ENCODE results near the gene C11orf21. TPM values are rescaled to one million over a fixed set of nuclear protein-coding genes. Genes with fewer than 3 reads are reported as not detected.
"Not testable (repeated sequence)": the region's sequence is repeated elsewhere in the genome, so short reads cannot be mapped to it uniquely, and the experiment has no call there.

C11orf21 gene
- polyA plus RNA-seq (2013, experiment 1 of 2; ENCODE audit: insufficient read length), result not detected
- polyA plus RNA-seq (2013, experiment 2 of 2; ENCODE audit: insufficient read length), result not detected

DNA sequence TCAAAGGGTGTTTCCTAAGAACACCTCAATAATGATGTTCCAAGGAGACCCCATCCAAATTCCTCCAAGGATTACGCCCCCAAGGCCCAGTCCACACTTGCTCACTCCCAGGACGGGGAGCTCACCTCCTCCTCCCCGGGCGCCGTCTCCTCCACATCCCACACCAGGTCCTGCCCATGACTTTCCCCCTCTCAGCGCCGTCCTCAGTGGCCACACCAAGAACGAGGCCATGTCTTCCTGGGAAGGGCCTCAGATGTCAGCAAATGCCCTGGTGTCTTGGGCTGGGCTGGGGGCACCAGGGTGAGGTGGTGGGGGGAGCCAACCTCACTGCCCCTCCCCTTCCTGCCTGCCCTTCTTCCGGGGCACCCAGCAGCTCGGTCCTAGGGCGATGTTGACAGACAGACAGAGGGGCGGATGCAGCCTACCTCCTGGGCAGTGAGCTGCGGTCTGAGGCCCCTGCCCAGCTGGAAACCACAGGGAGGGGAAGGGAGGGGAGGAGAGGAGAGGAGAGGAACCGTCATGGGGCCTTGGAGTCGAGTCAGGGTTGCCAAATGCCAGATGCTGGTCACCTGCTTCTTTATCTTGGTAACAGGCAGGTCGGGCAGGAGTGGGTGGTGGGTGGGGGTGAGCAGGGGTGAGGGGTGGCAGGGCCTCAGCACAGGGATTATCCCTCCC is at the start of gene C11orf21, which contains the start of gene TSPAN32:
Gene C11orf21, minus strand, starts transcription at position 288 of the 675 bp plus-strand sequence. Its CDS starts 110 bp downstream, at position 178.
Gene TSPAN32, plus strand, starts transcription at position 383 of the 675 bp plus-strand sequence. Its CDS starts 137 bp downstream, at position 520.
- peak; percentile 15 for DNase-seq

DNA sequence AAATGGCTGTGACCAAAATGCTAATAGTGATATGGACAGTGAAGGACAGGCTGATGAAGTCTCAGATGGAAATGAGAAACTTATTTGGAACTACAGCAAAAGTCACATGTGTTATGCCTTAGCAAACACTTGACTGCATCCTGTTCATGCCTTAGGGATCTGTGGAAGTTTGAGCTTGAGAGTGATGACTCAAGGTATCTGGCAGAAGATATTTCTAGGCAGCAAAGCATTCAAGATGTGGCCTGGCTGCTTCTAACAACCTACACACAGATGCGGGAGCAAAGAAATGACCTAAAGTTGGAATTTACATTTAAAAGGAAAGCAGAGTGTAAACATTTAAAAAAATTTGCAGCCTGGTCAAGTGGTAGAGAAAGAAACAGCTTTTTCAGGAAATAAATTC is 47.3 kb upstream of the C11orf21 start:
- DNase-seq, result peak; percentile 11

DNA sequence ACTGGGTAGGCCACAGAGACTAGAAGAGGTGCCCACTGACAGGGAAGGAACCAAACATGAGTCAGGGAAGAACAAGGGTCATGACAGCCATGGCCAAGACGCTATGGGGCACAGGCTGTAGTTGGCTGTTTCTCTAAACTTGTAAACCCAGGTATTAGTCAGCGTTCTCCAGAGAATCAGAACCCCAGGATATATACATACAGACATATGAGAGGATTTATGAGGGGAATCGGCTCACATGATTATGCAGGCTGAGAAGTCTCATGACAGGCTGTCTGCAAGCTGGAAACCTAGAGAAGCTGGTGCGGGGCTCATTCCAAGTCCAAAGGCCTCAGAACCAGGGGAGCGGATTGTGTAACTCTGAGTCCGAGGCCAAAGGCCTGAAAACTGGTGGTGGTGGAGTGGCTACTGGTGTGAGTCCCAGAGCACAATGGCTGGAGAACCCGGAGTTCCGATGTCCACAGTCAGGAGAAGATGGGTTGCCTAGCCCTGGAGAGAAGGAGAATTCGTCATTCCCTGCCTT is 45.7 kb upstream of the C11orf21 start:
- DNase-seq, result no peak

DNA sequence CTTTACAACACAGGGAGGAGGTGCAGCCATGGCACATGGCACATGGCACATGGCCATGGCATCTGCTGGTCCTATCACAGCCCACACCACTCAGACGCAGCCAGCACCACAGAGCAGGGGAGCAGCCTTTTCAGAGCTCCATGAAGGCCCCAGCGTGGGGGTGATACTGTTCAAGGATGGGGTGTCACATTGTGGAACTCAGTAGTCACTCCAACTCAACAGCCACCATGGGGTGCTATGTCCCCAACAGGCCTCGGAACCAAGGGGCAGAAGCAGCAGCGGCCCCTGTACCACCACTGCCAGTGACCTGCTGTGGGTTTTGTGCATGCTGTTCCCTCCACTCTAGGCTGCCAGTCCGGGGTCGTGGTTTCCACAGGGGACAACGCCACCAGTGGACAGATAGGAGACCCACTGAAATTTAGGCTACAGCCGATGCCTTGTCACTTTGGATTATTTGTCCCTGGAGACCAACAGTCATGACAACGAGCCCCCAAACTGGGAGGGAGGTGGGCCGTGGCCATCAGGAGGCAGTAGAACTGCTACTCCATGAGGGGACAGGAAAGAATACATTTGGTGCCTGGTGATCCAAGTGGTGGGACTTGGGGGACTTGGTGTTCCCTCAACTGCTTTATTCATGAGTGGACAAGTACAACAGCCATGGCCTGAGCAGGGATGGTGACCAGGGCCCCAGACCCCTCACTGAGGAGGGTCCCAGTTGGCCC is 45.0 kb upstream of the C11orf21 start:
- DNase-seq, result no peak

DNA sequence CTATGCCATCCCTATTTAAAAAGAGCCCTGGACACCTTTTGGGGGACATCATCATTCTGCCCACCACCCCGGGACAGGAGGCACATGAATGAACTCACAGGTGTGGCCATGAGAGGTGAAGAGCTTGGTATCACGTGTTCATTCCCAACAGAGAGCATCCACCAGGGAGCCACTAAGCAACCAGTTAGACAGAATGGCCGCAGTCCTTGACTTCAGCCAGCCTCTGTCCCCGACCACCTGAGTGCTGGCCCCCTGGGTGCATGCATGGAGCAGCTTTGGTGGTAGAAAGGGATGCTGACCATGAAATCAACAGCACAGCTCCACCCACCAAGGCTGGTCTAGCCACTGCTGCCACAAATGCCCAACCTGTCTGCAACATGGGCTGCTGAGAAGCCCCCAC is 44.3 kb upstream of the C11orf21 start:
- no peak for DNase-seq

DNA sequence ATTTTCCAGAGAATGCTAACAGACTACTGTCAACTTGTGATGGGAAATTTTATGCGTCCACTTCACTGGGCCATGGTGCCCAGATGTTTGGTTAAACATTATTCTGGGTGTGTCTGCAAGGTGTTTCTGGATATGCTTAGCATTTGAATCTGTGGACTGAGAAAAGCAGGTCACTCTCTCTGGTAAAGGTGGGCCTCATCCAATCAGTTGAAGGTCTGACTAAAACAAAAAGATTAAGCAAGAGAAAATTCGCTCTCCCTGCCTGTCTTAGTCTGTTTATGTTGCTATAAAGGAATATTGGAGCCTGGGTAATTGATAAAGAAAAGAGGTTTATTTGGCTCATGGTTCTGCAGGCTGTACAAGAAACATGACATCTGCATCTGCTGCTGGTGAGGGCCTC is 43.3 kb upstream of the C11orf21 start:
- DNase-seq, result no peak

DNA sequence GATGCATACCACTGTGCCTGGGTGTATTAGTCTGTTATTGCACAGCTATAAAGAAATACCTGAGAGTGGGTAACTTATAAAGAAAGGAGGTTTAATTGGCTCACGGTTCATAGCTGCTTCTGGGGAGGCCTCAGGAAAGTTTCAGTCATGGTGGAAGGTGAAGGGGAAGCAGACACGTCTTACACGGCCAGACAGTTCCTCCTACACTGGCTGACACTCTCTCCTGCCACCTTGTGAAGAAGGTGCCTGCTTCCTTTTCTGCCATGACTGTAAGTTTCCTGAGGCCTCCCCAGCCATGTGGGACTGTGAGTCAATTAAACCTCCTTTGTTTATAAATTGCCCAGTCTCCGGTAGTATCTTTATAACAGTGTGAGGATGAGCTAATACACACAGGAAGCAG is 41.8 kb upstream of the C11orf21 start:
- DNase-seq, result no peak

DNA sequence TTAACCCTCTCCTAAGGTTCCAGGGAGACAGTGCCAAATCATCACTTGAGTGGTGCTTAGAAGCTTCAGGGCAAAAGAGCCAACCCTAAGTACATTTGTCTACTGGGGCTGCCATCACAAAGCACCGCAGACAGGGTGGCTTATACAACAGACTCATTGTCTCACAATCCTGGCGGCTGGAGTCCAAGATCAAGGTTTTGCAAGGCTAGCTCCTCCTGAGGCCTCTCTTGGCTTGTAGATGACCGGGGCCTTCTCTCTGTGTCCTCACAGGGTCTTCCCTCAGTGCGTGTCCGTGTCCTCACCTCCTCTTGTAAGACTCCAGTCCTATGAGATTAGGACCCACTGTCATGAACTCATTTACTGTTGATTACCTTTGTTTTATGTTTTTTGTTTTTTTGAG is 41.3 kb upstream of the C11orf21 start:
- DNase-seq, result no peak

DNA sequence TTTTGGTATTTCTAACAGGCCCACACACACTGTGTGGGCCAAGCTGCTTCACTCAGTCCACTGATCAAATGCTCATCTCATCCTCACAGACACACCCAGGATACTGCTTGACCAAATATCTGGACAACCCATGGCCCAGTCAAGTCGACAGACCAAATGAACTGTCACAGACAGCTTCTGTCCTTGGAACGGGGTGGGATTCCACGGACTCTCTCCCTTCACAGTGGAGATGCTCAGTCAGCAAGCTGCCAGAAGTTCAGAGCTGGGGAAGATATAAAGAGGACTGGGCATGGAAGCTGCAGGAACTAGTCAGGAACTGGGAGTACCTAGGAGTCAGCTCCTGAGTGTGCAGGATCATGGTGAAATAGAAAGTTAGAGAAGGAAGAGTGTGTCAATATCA is 40.8 kb upstream of the C11orf21 start:
- DNase-seq, result no peak

DNA sequence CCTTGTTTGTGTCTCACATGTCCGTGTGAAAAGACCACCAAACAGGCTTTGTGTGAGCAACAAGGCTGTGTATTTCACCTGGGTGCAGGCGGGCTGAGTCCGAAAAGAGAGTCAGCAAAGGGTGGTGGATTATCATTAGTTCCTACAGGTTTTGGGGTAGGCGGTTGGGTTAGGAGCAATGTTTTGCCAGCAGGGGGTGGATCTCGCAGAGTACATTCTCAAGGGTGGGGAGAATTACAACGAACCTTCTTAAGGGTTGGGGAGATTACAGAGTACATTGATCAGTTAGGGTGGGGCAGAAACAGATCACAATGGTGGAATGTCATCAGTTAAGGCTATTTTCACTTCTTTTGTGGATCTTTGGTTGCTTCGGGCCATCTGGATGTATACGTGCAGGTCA is 37.0 kb upstream of the C11orf21 start:
- not testable (repeated sequence) for DNase-seq

DNA sequence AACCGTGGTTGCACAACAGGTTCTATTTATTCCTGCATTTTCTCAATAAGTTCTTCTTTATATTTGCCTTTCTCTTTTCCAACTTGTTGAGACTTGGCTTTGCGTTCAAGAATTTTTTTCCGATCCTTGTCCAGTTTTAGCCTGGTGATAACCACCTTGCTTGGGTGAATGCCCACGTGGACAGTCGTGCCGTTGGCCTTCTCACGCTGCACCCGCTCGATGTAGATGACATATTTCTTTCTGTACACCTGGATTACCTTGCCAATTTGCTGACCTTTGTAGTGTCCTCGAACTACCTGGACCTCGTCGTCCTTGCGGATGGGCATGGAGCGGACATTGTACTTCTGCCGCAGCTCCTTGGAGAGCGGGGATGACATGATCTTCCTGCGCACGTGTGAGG is 33.6 kb upstream of the C11orf21 start:
- not testable (repeated sequence) for DNase-seq

DNA sequence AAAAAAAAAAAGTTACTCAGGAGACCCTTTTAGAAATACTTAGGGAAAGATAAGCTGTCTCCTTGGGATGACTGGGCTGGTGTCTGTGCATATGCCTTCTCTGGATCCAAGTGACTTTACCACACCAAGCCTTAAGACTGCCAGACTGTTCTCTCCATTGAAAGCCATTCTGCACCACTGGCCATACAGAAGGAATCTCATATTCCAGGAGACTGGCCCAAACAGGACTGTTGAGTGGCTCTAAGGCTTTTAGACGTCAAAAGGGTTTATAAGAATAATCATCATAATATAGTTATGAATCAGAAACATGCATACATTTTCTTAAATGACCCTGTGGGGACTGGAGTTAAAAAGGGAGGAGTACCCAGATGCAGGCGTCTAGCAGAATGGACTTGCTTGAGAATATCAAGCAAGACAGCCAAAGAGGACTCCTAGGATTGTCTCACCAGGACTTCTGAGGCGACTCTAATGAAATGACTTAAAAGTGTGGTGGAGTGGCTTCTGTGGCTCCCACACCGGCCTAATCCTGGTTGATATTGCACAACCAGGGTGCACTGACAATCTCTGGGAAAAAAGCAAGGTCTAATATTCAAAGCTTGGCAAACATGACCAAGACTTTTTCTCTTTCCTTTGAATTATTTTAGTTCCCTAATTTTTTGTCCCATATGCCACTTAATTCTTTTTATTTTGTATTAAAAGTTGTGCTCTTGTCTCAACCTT is 31.9 kb upstream of the C11orf21 start:
- DNase-seq, result not testable (repeated sequence)

DNA sequence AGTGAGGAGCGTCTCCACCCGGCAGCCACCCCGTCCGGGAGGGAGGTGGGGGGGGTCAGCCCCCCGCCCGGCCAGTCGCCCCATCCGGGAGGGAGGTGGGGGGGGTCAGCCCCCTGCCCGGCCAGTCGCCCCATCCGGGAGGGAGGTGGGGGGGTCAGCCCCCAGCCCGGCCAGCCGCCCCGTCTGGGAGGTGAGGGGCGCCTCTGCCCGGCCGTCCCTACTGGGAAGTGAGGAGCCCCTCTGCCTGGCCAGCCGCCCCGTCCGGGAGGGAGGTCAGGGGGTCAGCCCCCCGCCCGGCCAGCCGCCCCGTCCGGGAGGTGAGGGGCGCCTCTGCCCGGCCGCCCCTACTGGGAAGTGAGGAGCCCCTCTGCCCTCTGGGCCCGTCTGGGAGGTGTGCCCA is 30.9 kb upstream of the C11orf21 start:
- DNase-seq, result not testable (repeated sequence)

DNA sequence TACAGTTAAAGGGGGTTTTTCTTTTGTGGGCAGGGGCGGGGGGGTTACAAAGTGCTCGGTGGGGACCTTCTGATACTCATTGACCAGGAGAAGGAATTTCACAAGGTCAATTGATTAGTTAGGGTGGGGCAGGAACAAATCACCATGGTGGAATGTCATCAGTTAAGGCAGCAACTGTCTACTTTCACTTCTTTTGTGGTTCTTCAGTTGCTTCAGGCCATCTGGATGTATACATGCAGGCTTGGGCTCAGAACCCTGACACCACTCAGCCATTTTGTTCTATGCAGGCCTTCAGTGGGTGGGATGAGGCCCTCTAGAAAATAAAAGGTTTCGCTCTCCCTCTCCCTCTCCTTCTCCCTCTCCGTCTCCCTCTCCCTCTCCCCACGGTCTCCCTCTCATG is 29.7 kb upstream of the C11orf21 start:
- no peak for DNase-seq

DNA sequence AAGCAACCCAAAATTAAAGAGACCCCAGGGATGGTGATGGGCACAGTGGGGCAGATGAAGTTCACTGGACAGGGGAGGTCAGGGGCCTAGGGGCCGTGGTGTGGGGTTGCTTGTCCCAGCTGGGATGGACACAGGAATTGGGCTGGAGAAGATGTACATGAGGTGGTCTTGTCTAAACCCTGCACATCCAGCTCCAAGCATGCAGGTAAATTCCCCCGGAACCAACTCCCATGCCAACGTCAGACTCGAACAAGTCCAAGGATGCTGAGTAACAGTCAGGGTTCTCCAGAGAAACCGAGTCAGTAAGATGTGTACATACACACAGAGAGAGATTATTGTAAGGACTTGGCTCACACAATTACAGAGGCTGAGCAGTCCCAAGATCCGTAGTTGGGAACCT is 29.0 kb upstream of the C11orf21 start:
- no peak for DNase-seq

DNA sequence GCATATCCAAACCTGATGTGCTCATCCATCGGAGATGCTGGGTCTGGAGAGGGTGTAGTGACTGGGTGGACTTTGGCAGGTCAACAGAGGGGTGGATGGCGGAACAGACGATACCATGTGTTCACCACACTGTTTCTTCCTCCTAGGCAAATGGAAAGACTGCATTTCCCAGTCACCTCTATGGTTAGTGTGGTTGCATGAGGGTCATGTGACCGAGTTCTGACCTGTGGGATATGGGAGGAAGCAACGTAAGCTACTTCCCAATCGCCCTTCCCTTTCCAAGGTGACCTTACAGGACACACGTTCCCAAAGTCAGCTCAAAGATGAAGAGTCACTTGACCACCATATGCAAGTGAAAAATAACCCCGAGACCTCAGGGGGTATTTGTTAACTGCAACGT is 27.8 kb upstream of the C11orf21 start:
- no peak for DNase-seq

DNA sequence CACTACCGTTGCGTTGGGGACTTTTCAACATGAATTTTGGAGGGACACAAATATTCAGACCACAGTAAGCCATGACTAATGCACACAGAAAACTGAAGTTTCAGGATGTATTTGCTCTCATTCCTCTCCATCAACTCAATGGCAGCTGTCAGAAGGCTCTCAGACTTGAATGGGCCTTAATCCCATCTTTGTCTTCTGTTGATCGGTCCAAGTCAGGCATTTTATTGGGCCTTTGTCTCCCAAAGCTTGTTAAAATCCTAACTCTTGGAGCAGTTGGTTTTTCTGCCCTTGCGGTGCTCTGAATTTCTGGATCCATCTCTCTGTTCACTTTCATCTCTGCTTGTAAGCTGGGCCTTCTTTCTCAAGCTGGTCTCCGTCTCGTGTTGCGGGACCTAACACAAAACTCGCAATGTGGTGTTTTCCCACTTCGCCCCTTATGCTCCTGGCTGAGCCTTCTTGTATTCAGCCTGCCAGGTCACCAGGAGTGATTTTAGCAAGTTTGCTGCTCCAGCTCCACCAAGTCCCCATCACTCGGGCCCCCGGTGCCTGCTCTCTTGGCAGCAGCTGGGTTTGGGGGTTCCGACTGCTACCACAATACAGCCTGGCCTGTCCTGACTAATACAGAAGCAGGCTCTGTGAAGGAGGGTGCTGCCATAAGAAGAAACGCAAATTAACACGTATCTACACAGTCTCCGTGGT is 27.1 kb upstream of the C11orf21 start:
- DNase-seq, result no peak

DNA sequence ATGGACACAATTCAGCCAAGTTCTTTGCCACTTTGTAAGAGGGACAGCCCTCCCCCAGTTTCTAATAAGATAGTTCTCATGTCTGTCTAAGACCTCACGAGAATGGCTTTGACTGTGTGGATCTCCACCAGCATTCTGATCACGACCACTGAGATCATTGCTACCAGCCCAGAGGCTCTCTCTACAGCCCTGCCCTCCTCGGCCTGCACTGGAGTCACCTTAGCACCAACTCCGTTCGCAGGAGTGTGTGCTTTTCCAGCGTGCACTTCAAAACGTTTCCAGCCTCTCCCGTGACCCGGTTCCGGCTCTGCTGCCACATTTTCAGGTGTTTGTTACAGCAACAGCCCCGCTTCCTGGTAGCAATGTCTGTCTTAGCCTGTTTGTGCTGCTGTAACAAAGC is 26.3 kb upstream of the C11orf21 start:
- no peak for DNase-seq

DNA sequence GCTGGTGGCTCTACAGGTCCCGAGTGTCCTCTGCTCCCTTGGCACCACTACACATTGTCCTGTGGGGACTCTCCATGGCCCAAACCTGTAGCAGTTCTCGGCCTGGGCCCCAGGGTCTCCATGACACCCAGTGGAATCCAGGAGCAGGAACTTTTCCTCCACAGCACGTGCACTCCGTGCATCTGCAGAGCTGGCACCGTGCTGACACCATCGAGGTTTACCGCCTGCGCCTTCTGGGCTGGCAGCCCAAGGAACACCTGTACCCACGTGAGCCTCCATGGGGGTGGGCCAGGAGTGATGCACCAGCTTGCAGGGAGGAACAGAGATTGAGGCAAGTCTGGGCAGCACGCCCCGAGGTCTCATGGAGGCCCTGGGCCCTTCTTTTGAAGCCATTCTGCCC is 25.3 kb upstream of the C11orf21 start:
- DNase-seq, result no peak

DNA sequence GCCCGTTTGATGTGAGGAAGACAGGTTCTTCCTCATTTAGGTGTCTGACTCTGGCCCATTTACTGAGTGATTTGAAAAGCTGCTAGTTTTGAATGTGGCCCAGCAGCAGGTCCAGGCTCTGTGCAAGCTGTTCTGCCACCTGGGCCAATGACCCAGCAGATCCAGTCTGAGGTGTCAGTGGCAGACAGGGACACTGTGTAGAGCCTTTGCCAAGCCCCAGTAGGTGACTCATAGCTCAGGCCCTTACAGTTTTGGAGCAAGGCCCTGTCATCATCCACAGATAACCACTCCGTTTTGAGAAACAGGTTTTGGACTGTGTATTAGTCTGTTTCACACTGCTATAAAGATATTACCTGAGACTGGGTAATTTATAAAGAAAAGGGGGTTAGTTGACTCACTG is 24.0 kb upstream of the C11orf21 start:
- peak; percentile 33 for DNase-seq

DNA sequence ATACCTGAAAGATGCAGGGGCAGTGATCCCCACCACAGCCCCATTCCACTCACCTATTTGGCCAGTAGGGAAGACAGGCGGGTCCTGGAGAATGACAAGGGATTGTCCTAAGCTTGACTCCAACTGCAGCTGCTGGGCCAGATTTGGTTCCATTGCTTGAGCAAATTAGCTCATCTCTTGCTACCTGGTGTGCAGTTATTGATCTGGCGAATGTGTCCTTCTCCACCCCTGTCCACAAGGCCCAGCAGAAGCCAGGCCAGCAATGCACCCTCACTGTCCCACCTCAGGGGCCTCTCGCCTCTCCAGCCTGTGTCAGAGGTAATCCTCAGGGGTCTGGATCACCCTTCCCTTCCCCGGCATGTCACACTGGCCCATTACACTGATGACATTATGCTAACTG is 23.4 kb upstream of the C11orf21 start:
- no peak for DNase-seq

DNA sequence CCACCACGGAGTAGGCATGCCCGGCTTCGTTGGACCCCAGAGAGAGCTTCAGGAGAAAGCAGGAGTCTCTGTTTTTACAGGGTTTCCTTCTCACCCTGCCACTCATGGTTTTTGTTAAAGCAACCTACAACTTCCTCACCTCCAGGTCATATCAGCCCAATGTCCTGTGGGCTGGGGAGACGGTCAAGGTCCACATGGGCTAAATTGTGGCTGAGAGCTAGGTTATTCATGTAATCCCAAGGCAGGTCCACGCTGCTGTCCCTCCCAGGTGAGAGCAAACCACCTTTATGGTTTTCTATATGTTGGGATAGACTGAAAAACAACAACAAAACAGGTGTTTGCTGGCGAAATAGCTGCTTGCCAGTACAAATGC is 19.6 kb upstream of the C11orf21 start:
- DNase-seq, result no peak
